Measurements from ENCODE around the gene TTC16. TPM values are rescaled to one million over a fixed set of nuclear protein-coding genes. Genes with fewer than 3 reads are reported as not detected.
A peak's percentile ranks its signal among the peaks of the same experiment; 100 is the strongest.

The TTC16 gene
- total and polyA plus RNA-seq, 8 donors, result 0.08 to 0.12 TPM; not detected in 6

- WGBS, 5 donors, result 25 to 48% (median 28%) methylated on average over 9 to 10 of the region's 10 CpGs
- intact Hi-C loops (cut with DNase I; ENCODE audit: low total_unique reads), result no loop called here
- DNase-seq, result peak in 1 of 2 donors; percentile 66
- no peaks in the 10 kb centered on the region for H3K9me3 ChIP-seq
- peaks cover 4 to 49% (median 30%) of the 10 kb centered on the region in 4 donors for H3K36me3 ChIP-seq
- H3K27me3 ChIP-seq, result peaks cover 8 to 81% (median 20%) of the 10 kb centered on the region in 3 donors
- H3K4me1 ChIP-seq, result peaks cover 10 to 17% (median 15%) of the 10 kb centered on the region in 4 donors
- no peak overlapping the region for H3K27ac ChIP-seq
- TF ChIP-seq CTCF (IDR thresholded peaks at IDR 0.05) (no peak), EP300 (IDR thresholded peaks at IDR 0.05) (no peak), POLR2AphosphoS5 (IDR thresholded peaks at IDR 0.05) (no peak), POLR2A (IDR thresholded peaks at IDR 0.05) (no peak)
- H3K4me3 ChIP-seq, result no peak overlapping the region
Observed at GRCh38 chr9:127751269-127752054, 35.6 kb downstream of the TTC16 start.

GRCh38 chr9:127753148-127753547, 37.3 kb downstream of the TTC16 start:
- 63 to 78% (median 65%) methylated on average over 8 of the region's 8 CpGs for WGBS, 5 donors
- Histone ChIP-seq H3K27ac (no peak overlapping the region), H3K36me3 (peaks cover 4 to 34% (median 23%) of the 10 kb centered on the region in 4 donors), H3K9me3 (no peaks in the 10 kb centered on the region), H3K27me3 (peaks cover 8 to 81% (median 20%) of the 10 kb centered on the region in 3 donors), H3K4me1 (peaks cover 10 to 20% (median 15%) of the 10 kb centered on the region in 4 donors), H3K4me3 (no peak overlapping the region)
- TF ChIP-seq POLR2A (IDR thresholded peaks at IDR 0.05), result no peak
- TF ChIP-seq CTCF (IDR thresholded peaks at IDR 0.05), result no peak
- TF ChIP-seq POLR2AphosphoS5 (IDR thresholded peaks at IDR 0.05), result no peak
- TF ChIP-seq EP300 (IDR thresholded peaks at IDR 0.05), result no peak
- no peak for DNase-seq
- intact Hi-C loops (cut with DNase I; ENCODE audit: low total_unique reads), result no loop called here

- H3K4me1 ChIP-seq, result peaks cover 10 to 24% (median 17%) of the 10 kb centered on the region in 4 donors
- no peak for TF ChIP-seq CTCF (IDR thresholded peaks at IDR 0.05)
- TF ChIP-seq EP300 (IDR thresholded peaks at IDR 0.05), result no peak
- TF ChIP-seq POLR2A (IDR thresholded peaks at IDR 0.05), result no peak
- no peak for TF ChIP-seq POLR2AphosphoS5 (IDR thresholded peaks at IDR 0.05)
- intact Hi-C loops (cut with DNase I; ENCODE audit: low total_unique reads), result no loop called here
- H3K27ac ChIP-seq, result no peak overlapping the region
- 50 to 65% (median 64%) methylated on average over 8 of the region's 8 CpGs for WGBS, 5 donors
- no peak overlapping the region for H3K4me3 ChIP-seq
- peaks cover 4 to 29% (median 19%) of the 10 kb centered on the region in 4 donors for H3K36me3 ChIP-seq
- peaks cover 8 to 76% (median 20%) of the 10 kb centered on the region in 3 donors for H3K27me3 ChIP-seq
- DNase-seq, result no peak
- H3K9me3 ChIP-seq, result no peaks in the 10 kb centered on the region
Observed at GRCh38 chr9:127753622-127754021, 37.7 kb downstream of the TTC16 start.

- WGBS, 5 donors, result 17 to 51% (median 24%) methylated on average over 24 to 86 of the region's 86 CpGs
- Histone ChIP-seq H3K36me3 (peaks cover 4 to 22% (median 12%) of the 10 kb centered on the region in 4 donors), H3K9me3 (no peaks in the 10 kb centered on the region), H3K4me3 (peak overlapping the region in 1 of 4 donors; percentile 16), H3K4me1 (peaks cover 10 to 24% (median 18%) of the 10 kb centered on the region in 4 donors), H3K27me3 (peaks cover 8 to 69% (median 20%) of the 10 kb centered on the region in 3 donors), H3K27ac (peak overlapping the region in 2 of 5 donors; percentile 8 to 18)
- DNase-seq, result peak in 1 of 2 donors; percentile 80
- intact Hi-C loops (cut with DNase I; ENCODE audit: low total_unique reads), result no loop called here
- TF ChIP-seq CTCF (IDR thresholded peaks at IDR 0.05) (no peak), EP300 (IDR thresholded peaks at IDR 0.05) (no peak), POLR2AphosphoS5 (IDR thresholded peaks at IDR 0.05) (no peak), POLR2A (IDR thresholded peaks at IDR 0.05) (no peak)
Observed at GRCh38 chr9:127754099-127755060, 38.5 kb downstream of the TTC16 start.
